ENCODE data around the gene SLC12A8. TPM values are rescaled to one million over a fixed set of nuclear protein-coding genes. Genes with fewer than 3 reads are reported as not detected.

Gene SLC12A8
- total RNA-seq, 1 experiment from 2014 or later = 30.7 TPM

DNA sequence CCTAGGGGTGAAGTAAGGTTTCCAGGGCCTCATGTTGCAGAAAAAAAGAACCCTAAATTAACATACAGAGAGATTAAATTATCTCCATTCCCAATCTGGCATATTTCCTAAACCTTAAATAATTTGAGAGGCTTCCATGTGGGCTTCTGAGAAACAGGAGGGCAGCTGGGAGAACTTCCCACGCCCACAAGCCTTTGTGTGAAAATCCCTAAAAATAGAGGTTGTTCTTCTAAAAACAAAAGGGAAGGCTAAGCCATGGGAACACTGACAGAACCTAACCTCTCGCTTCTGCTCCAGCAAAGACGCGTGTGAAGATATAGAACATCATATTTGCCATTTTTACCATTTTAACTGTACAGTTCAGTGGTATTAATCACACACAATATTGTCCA, 812 bp upstream of the SLC12A8 start:
- POLR2A ChIA-PET (ENCODE audit: unreplicated experiment) = no interaction called here

DNA sequence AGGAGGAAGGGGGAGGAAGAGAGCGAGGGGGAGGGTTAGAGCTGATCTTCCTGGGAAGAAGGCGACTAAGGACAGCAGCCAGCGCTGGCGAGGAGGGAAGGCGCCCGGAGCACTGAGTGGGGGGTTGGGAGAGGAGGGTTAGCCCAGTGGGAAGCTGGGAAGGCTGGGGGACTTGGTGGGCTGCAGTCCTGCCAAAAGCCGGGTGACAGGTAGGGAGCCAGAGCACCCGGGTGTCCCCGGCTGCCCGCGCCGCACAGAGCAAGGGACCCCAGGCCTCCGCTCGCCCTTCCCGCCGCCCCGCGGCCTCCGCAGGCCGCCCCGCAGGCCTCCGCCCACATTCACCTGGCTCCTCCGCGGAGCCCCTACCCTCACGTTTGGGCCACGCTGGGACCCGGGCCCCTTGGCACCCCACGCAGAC, 448 bp downstream of the SLC12A8 start:
- Histone ChIP-seq H3F3A (ENCODE audit: insufficient read depth, low read depth) (no peaks in the 10 kb centered on the region), H3K79me2 (ENCODE audit: low read depth) (peaks cover 6% of the 10 kb centered on the region; the same call in 1 of the 2 replicates), H3K9me3 (ENCODE audit: insufficient read depth, low read depth) (no peaks in the 10 kb centered on the region), H3K9me2 (ENCODE audit: insufficient read depth) (no peaks in the 10 kb centered on the region), H3K27ac (no peak overlapping the region), H3K4me3 (peak overlapping the region; percentile 68), H3K27me3 (ENCODE audit: insufficient read depth, low read depth) (no peaks in the 10 kb centered on the region), H2AFZ (peak overlapping the region; percentile 97), H4K20me1 (ENCODE audit: insufficient read depth) (no peaks in the 10 kb centered on the region), H3K36me3 (ENCODE audit: low read depth) (no peaks in the 10 kb centered on the region), H3K4me1 (replicated peaks; ENCODE audit: insufficient read depth) (0 out of 2 replicates have a peak, but pooled peaks cover 17% of the 10 kb centered on the region), H3K4me2 (peak overlapping the region; percentile 92)
- intact Hi-C loops (cut with micrococcal nuclease; ENCODE audit: unreplicated experiment) = loop anchor here (5.0 kb wide), 4 partner anchors 70 to 225 kb away; no protein-coding TSS in a partner anchor
- DNase-seq = peak in 1 of 2 experiments; percentile 28
- ChIA-PET POLR2A (ENCODE audit: unreplicated experiment) (interaction anchor here (0.7 to 1.0 kb wide), 2 partner anchors 20 to 83 kb away, joined by 3 to 4 read pairs; no protein-coding TSS in a partner anchor), CTCF (interaction anchor here (0.7 kb wide), 1 partner anchor 272 kb away, joined by 4 read pairs; no protein-coding TSS in a partner anchor)
- TF ChIP-seq, protein P1, sequence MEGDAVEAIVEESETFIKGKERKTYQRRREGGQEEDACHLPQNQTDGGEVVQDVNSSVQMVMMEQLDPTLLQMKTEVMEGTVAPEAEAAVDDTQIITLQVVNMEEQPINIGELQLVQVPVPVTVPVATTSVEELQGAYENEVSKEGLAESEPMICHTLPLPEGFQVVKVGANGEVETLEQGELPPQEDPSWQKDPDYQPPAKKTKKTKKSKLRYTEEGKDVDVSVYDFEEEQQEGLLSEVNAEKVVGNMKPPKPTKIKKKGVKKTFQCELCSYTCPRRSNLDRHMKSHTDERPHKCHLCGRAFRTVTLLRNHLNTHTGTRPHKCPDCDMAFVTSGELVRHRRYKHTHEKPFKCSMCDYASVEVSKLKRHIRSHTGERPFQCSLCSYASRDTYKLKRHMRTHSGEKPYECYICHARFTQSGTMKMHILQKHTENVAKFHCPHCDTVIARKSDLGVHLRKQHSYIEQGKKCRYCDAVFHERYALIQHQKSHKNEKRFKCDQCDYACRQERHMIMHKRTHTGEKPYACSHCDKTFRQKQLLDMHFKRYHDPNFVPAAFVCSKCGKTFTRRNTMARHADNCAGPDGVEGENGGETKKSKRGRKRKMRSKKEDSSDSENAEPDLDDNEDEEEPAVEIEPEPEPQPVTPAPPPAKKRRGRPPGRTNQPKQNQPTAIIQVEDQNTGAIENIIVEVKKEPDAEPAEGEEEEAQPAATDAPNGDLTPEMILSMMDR (conservative IDR thresholded peaks at IDR 0.05) = no peak
- no peak for TF ChIP-seq EZH2 (IDR thresholded peaks at IDR 0.05; ENCODE audit: low read depth)
- no TSS peak for BruUV-seq (replicated peaks)

More for the DNA sequence above, 812 bp upstream of the SLC12A8 start:
- Histone ChIP-seq H3K4me2 (peak overlapping the region; percentile 92), H3K27me3 (ENCODE audit: insufficient read depth, low read depth) (no peaks in the 10 kb centered on the region), H3K27ac (no peak overlapping the region), H2AFZ (no peak overlapping the region), H3K9me2 (ENCODE audit: insufficient read depth) (no peaks in the 10 kb centered on the region), H3K36me3 (ENCODE audit: low read depth) (no peaks in the 10 kb centered on the region), H3K4me3 (peak overlapping the region; percentile 68; the same call in 1 of the 2 replicates), H4K20me1 (ENCODE audit: insufficient read depth) (no peaks in the 10 kb centered on the region), H3K9me3 (ENCODE audit: insufficient read depth, low read depth) (no peaks in the 10 kb centered on the region), H3K79me2 (ENCODE audit: low read depth) (peaks cover 6% of the 10 kb centered on the region; the same call in 1 of the 2 replicates), H3F3A (ENCODE audit: insufficient read depth, low read depth) (no peaks in the 10 kb centered on the region), H3K4me1 (replicated peaks; ENCODE audit: insufficient read depth) (0 out of 2 replicates have a peak, but pooled peaks cover 17% of the 10 kb centered on the region)
- intact Hi-C loops (cut with micrococcal nuclease; ENCODE audit: unreplicated experiment) = loop anchor here (5.0 kb wide), 4 partner anchors 71 to 224 kb away; no protein-coding TSS in a partner anchor
- DNase-seq = no peak
- no TSS peak for BruUV-seq (replicated peaks)
- CTCF ChIA-PET = no interaction called here
- TF ChIP-seq EZH2 (IDR thresholded peaks at IDR 0.05; ENCODE audit: low read depth) = no peak
- TF ChIP-seq, protein P1 (conservative IDR thresholded peaks at IDR 0.05) = no peak

DNA sequence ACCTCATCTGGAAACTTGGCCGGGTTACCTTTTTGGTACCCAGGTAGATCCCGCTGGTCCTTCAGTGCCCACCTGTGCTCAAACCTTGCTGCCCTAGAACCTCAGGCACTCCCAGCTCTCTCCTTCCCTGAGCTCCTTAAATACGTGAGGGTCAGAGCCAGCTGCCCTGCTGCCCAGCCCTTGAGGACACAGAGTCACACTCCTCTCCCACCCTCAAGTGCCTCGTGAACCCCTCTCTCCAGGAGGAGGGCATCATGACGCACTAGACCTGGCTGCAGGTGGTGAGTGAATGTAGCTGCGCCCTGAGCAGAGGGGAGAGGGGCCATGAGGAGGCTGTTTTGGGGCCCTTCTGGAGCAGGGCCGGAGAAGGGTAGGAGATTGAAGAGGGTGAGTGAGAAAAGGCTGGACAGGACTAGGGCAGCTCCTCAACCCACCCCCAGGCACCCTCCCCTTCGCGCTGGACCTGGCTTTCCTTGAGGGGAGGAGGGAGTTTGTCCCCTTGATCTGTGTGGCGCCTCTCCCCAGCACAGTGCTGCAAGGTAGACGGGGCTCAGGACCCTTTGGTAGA, 941 bp downstream of the SLC12A8 start:
- peak overlapping the region; percentile 92 for H3K4me2 ChIP-seq
- no peaks in the 10 kb centered on the region for H3K36me3 ChIP-seq (ENCODE audit: low read depth)
- peaks cover 6% of the 10 kb centered on the region; the same call in 1 of the 2 replicates for H3K79me2 ChIP-seq (ENCODE audit: low read depth)
- peak in 1 of 2 experiments; percentile 19 for DNase-seq
- intact Hi-C loops (cut with micrococcal nuclease; ENCODE audit: unreplicated experiment) = loop anchor here (5.0 kb wide), 4 partner anchors 69 to 226 kb away; no protein-coding TSS in a partner anchor
- CTCF ChIA-PET = interaction anchor here (0.6 to 0.7 kb wide), 2 partner anchors 227 to 272 kb away, joined by 3 to 4 read pairs; no protein-coding TSS in a partner anchor
- H3K9me3 ChIP-seq (ENCODE audit: insufficient read depth, low read depth) = no peaks in the 10 kb centered on the region
- H3K27ac ChIP-seq = no peak overlapping the region
- H2AFZ ChIP-seq = peak overlapping the region; percentile 97
- H3K27me3 ChIP-seq (ENCODE audit: insufficient read depth, low read depth) = no peaks in the 10 kb centered on the region
- no peaks in the 10 kb centered on the region for H3F3A ChIP-seq (ENCODE audit: insufficient read depth, low read depth)
- H3K4me1 ChIP-seq (replicated peaks; ENCODE audit: insufficient read depth) = 0 out of 2 replicates have a peak, but pooled peaks cover 17% of the 10 kb centered on the region
- H4K20me1 ChIP-seq (ENCODE audit: insufficient read depth) = no peaks in the 10 kb centered on the region
- BruUV-seq (replicated peaks) = no TSS peak
- H3K4me3 ChIP-seq = peak overlapping the region; percentile 68
- TF ChIP-seq, protein P1 (conservative IDR thresholded peaks at IDR 0.05) = no peak
- no peak for TF ChIP-seq EZH2 (IDR thresholded peaks at IDR 0.05; ENCODE audit: low read depth)
- POLR2A ChIA-PET (ENCODE audit: unreplicated experiment) = no interaction called here
- no peaks in the 10 kb centered on the region for H3K9me2 ChIP-seq (ENCODE audit: insufficient read depth)

All from PC-9 (cell line).